Measurements from ENCODE around the gene ELP1. TPM values are rescaled to one million over a fixed set of nuclear protein-coding genes. Genes with fewer than 3 reads are reported as not detected.

The ELP1 gene
- total RNA-seq, 4 donors from 2014 or later, result 15.0 to 20.9 (median 20.6) TPM

DNA sequence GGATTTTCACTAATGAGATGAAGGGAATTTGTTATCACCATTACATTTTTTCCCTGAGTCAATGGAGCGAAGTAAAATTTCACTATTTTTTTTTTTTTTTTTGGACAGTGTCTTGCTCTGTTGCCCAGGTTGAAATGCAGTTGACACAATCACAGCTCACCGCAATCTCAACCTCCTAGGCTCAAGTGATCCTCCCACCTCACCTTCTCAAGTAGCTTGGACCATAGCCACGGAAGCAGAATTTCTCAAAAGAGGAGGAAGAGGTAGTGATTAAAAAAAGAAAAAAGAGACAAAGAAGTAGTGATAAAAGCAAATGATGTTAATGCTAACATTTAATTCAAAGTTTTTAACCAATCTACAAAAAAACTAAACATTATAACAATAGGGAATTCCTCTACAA is 29.8 kb downstream of the ELP1 start:
- TF ChIP-seq CTCF (IDR thresholded peaks at IDR 0.05; ENCODE audit: low read depth), result no peak

DNA sequence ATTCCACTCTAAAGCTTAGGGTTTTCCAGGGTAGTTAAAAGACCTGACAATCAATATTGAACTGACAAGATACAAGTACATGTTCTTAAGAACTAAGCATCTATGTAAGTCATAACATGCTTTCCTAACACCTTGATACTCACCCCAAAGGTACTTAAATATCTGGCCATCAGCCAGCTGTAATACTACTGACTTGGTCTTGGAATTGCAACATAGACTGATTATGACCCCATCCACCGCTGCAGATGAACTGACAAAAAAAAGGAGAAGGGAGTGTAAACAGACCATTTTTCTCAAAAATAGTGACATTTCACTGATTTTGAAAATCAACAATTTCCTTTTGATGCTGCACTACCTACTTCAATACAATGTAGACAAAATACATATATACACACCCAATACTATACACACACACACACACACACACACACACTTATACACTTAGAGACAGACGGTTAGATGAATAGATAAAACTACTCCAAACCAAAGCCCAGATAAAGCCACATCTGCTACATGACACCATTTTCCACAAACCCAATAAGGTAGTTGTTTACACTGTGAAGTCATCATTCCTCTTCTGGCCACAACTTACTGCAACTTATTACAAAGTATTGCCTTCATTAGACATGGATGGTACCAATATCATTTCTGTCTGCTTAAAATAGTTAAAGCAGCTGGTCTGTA is 30.4 kb downstream of the ELP1 start:
- no peak for TF ChIP-seq CTCF (IDR thresholded peaks at IDR 0.05; ENCODE audit: low read depth)

GRCh38 chr9:108900176-108900575 is 33.7 kb downstream of the ELP1 start:
- no peak for TF ChIP-seq CTCF (IDR thresholded peaks at IDR 0.05; ENCODE audit: low read depth)

DNA sequence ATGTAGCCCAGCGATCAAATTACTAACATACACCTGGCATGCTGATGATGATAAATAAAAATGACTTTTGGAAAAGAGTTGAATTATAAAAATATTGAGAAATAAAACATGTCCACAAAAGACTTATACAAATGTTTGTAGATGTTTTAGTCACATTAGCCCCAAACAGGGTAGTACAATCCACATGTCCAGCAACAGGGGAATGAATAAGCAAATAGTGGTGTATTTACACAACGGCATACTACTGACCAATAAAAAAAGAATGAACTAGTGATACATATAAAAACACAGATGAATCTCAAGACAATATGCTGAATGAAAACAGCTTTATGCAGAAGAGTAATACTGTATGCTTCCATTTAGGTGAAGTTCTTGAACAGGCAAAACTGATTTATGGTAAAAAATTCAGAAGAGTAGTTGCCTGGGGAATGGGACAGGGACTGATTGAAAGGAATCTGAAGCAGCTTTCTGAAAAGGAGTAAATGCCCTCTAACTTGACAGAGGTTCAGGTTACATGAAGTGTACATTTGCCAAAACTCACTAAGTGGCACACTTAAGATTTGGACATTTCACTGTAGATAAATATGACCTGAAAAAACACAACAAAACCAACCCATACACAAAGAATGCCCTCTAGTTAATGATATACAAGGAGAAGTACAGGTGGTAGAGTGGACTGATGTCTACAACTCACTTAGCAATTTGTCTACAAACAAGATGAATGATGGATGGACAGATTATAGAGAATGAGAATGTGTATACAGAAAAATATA is 36.4 kb downstream of the ELP1 start:
- no peak for TF ChIP-seq CTCF (IDR thresholded peaks at IDR 0.05; ENCODE audit: low read depth)

DNA sequence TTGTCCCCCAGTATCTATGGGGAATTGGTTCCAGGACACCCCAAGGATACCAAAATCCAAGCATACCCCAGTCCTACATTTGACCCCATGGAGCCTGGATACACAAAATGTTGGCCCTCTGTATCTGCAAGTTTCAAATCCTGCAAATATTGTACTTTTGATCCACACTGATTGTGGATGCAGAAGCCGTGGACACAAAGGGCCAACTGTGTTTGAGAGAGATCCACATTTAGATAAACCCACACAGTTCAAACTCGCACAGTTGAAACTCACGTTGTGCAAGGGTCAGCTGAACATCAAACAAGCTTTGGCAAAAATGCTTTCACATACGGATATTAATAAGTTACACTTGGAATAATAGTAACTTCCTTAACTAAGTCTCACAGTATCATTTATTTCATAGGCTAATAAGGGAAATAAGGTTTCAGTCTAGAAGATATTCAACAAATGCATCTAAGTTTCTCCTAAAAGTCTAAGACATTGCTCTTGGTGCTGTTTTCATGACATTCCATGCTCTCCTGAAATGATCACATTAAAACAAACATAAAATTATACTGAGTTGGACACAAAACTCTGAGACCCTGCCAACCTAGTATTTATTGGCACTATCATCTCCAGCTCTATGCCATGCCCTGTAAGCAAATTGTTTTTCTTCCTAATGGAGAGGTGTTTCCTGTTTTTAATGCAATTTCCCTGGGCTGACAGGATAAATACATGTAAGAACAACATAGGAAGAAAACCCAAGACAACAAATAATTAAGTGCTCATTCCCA is 39.5 kb downstream of the ELP1 start:
- TF ChIP-seq CTCF (IDR thresholded peaks at IDR 0.05; ENCODE audit: low read depth), result no peak

GRCh38 chr9:108889649-108890067 is 44.3 kb downstream of the ELP1 start:
- TF ChIP-seq CTCF (IDR thresholded peaks at IDR 0.05; ENCODE audit: low read depth), result no peak

All from subcutaneous adipose tissue (tissue), 4 donors.